Measurements from ENCODE around the gene WFDC8.

DNA sequence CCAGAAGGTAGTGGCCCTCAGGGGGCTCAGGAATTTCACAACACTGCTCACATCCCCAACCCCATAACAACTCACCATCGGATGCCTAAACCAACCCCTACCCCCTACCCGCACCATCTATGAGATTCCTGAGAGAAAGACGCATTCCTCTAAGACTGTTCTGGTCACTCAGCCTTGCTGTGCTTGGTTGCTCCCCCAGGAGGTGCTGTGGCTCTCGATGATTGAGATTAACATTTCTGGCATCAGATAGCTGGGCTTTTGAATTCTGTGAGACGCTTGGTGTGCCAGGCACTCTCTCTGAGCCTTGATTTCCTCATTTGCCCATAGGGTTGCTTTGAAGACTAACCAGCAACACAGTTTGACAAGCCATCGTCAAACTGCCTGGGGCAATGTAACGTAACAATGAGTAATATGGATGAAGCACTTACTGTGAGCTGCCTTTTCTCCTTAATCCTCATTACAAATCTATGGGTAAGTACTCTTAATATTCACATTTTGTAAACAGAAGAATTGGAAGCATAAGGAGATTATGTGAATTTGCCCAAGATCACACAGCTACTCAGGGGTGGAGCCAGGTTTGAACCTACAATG is 40.8 kb downstream of the WFDC8 start:
- no peak for TF ChIP-seq EZH2phosphoT487 (IDR thresholded peaks at IDR 0.05; ENCODE audit: borderline replicate concordance, low read length)
- TF ChIP-seq, protein P1, sequence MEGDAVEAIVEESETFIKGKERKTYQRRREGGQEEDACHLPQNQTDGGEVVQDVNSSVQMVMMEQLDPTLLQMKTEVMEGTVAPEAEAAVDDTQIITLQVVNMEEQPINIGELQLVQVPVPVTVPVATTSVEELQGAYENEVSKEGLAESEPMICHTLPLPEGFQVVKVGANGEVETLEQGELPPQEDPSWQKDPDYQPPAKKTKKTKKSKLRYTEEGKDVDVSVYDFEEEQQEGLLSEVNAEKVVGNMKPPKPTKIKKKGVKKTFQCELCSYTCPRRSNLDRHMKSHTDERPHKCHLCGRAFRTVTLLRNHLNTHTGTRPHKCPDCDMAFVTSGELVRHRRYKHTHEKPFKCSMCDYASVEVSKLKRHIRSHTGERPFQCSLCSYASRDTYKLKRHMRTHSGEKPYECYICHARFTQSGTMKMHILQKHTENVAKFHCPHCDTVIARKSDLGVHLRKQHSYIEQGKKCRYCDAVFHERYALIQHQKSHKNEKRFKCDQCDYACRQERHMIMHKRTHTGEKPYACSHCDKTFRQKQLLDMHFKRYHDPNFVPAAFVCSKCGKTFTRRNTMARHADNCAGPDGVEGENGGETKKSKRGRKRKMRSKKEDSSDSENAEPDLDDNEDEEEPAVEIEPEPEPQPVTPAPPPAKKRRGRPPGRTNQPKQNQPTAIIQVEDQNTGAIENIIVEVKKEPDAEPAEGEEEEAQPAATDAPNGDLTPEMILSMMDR (conservative IDR thresholded peaks at IDR 0.05; ENCODE audit: low read depth, low read length) = peak; percentile 43; the same call in 1 of the 2 replicates
